KOPT-K1 (cell line): ENCODE results near the gene SELENOM.

Experiments
- H3K27ac ChIP-seq: fragments of 200-600 bp; sonication (generic); 2 replicates; pipeline ENCODE4 v1.5.1; 2016; ENCODE audit warnings: antibody characterized with exemption, mild to moderate bottlenecking, low read depth, low read length; ENCODE audit not compliant: poor library complexity, severe bottlenecking
- H3K36me3 ChIP-seq: fragments of 200-600 bp; sonication (generic); 2 replicates; pipeline ENCODE4 v1.5.1; 2017; ENCODE audit warnings: antibody characterized with exemption, mild to moderate bottlenecking, low read length, moderate library complexity; ENCODE audit not compliant: insufficient read depth
- H3K9me3 ChIP-seq: fragments of 200-600 bp; sonication (generic); 2 replicates; pipeline ENCODE4 v1.5.1; 2017; ENCODE audit warnings: antibody characterized with exemption, low read length, mild to moderate bottlenecking; ENCODE audit not compliant: insufficient read depth, poor library complexity, severe bottlenecking

SELENOM gene

GRCh38 chr22:31107178-31107893 lies at the start of gene SELENOM:
Gene SELENOM, minus strand, starts transcription at chr22:31107568. Its CDS starts 63 bp downstream, at chr22:31107505.
- Histone ChIP-seq H3K36me3 (no peaks in the 10 kb centered on the region), H3K9me3 (peaks cover under 1% of the 10 kb centered on the region), H3K27ac (no peak within 1 kb of the TSS)

GRCh38 chr22:31155422-31155821 lies 48.1 kb upstream of the SELENOM start:
- no peaks in the 10 kb centered on the region for H3K9me3 ChIP-seq
- no peaks in the 10 kb centered on the region for H3K36me3 ChIP-seq
- no peak overlapping the region for H3K27ac ChIP-seq

- H3K36me3 ChIP-seq: no peaks in the 10 kb centered on the region
- no peaks in the 10 kb centered on the region for H3K9me3 ChIP-seq
- no peak overlapping the region for H3K27ac ChIP-seq
These were observed 47.6 kb upstream of the SELENOM start for GRCh38 chr22:31154975-31155374.

GRCh38 chr22:31153357-31153756 lies 46.0 kb upstream of the SELENOM start:
- Histone ChIP-seq H3K9me3 (no peaks in the 10 kb centered on the region), H3K27ac (no peak overlapping the region), H3K36me3 (no peaks in the 10 kb centered on the region)

- Histone ChIP-seq H3K36me3 (no peaks in the 10 kb centered on the region), H3K9me3 (peaks cover 10% of the 10 kb centered on the region), H3K27ac (no peak overlapping the region)
These were observed 44.5 kb upstream of the SELENOM start for GRCh38 chr22:31151872-31152271.

- H3K27ac ChIP-seq: no peak overlapping the region
- no peaks in the 10 kb centered on the region for H3K36me3 ChIP-seq
- H3K9me3 ChIP-seq: peaks cover 13% of the 10 kb centered on the region
These were observed 43.2 kb upstream of the SELENOM start for GRCh38 chr22:31150615-31151014.

GRCh38 chr22:31148953-31149627 lies 41.7 kb upstream of the SELENOM start:
- H3K9me3 ChIP-seq: peaks cover 13% of the 10 kb centered on the region
- H3K27ac ChIP-seq: no peak overlapping the region
- no peaks in the 10 kb centered on the region for H3K36me3 ChIP-seq

GRCh38 chr22:31148488-31148887 lies 41.1 kb upstream of the SELENOM start:
- Histone ChIP-seq H3K27ac (no peak overlapping the region), H3K36me3 (no peaks in the 10 kb centered on the region), H3K9me3 (peaks cover 13% of the 10 kb centered on the region)

GRCh38 chr22:31144223-31144622 lies 36.9 kb upstream of the SELENOM start:
- Histone ChIP-seq H3K9me3 (peaks cover 13% of the 10 kb centered on the region), H3K27ac (no peak overlapping the region), H3K36me3 (no peaks in the 10 kb centered on the region)

- Histone ChIP-seq H3K36me3 (no peaks in the 10 kb centered on the region), H3K9me3 (peaks cover 13% of the 10 kb centered on the region), H3K27ac (no peak overlapping the region)
These were observed 36.2 kb upstream of the SELENOM start for GRCh38 chr22:31143537-31143936.

- H3K27ac ChIP-seq: no peak overlapping the region
- no peaks in the 10 kb centered on the region for H3K36me3 ChIP-seq
- H3K9me3 ChIP-seq: peaks cover 13% of the 10 kb centered on the region
These were observed 35.7 kb upstream of the SELENOM start for GRCh38 chr22:31143038-31143437.

GRCh38 chr22:31142285-31142684 lies 34.9 kb upstream of the SELENOM start:
- H3K36me3 ChIP-seq: no peaks in the 10 kb centered on the region
- H3K9me3 ChIP-seq: peaks cover 8% of the 10 kb centered on the region
- no peak overlapping the region for H3K27ac ChIP-seq

- no peaks in the 10 kb centered on the region for H3K36me3 ChIP-seq
- no peak overlapping the region for H3K27ac ChIP-seq
- peaks cover under 1% of the 10 kb centered on the region for H3K9me3 ChIP-seq
These were observed 34.2 kb upstream of the SELENOM start for GRCh38 chr22:31141551-31141950.

GRCh38 chr22:31140746-31141145 lies 33.4 kb upstream of the SELENOM start:
- Histone ChIP-seq H3K36me3 (no peaks in the 10 kb centered on the region), H3K9me3 (no peaks in the 10 kb centered on the region), H3K27ac (no peak overlapping the region)

- Histone ChIP-seq H3K9me3 (no peaks in the 10 kb centered on the region), H3K36me3 (no peaks in the 10 kb centered on the region), H3K27ac (no peak within 1 kb of the TSS)
These were observed 32.7 kb upstream of the SELENOM start, which contains the start of gene PLA2G3 for GRCh38 chr22:31139866-31140716. Gene PLA2G3, minus strand, starts transcription at chr22:31140508. Its CDS starts 154 bp downstream, at chr22:31140354.
